ENCODE results near the gene TSPEAR.
"Not testable (repeated sequence)": the region's sequence is repeated elsewhere in the genome, so short reads cannot be mapped to it uniquely, and the experiment has no call there.

TSPEAR gene

GRCh38 chr21:44650973-44651675 lies 60.2 kb downstream of the TSPEAR start:
- no peak for DNase-seq (ENCODE audit: low read depth in 2 of 2)

- no peak for DNase-seq (ENCODE audit: low read depth in 2 of 2)
Observed at GRCh38 chr21:44650265-44650972, 61.0 kb downstream of the TSPEAR start.

GRCh38 chr21:44649521-44650100 lies 61.8 kb downstream of the TSPEAR start:
- no peak for DNase-seq (ENCODE audit: low read depth in 2 of 2)

- no peak for DNase-seq (ENCODE audit: low read depth in 2 of 2)
Observed at GRCh38 chr21:44648557-44649311, 62.6 kb downstream of the TSPEAR start.

- DNase-seq (ENCODE audit: low read depth in 2 of 2), result no peak
Observed at GRCh38 chr21:44647222-44647552, 64.2 kb downstream of the TSPEAR start.

GRCh38 chr21:44646366-44647221 lies 64.8 kb downstream of the TSPEAR start, which contains the start of gene KRTAP10-11:
Gene KRTAP10-11 (plus strand): TSS chr21:44646414. CDS start chr21:44646459, 45 bp downstream.
- DNase-seq (ENCODE audit: low read depth in 2 of 2), result not testable (repeated sequence)

- no peak for DNase-seq (ENCODE audit: low read depth in 2 of 2)
Observed at GRCh38 chr21:44644878-44645277, 66.5 kb downstream of the TSPEAR start.

GRCh38 chr21:44643741-44644310 lies 67.5 kb downstream of the TSPEAR start:
- DNase-seq (ENCODE audit: low read depth in 2 of 2), result no peak

- no peak for DNase-seq (ENCODE audit: low read depth in 2 of 2)
Observed at GRCh38 chr21:44640761-44641160, 70.6 kb downstream of the TSPEAR start.

GRCh38 chr21:44639331-44639655 lies 72.1 kb downstream of the TSPEAR start:
- no peak for DNase-seq (ENCODE audit: low read depth in 2 of 2)

GRCh38 chr21:44638506-44639330 lies 72.7 kb downstream of the TSPEAR start:
- DNase-seq (ENCODE audit: low read depth in 2 of 2), result not testable (repeated sequence)

- DNase-seq (ENCODE audit: low read depth in 2 of 2), result not testable (repeated sequence)
Observed at GRCh38 chr21:44637851-44638348, 73.5 kb downstream of the TSPEAR start.

- DNase-seq (ENCODE audit: low read depth in 2 of 2), result no peak
Observed at GRCh38 chr21:44637018-44637850, 74.1 kb downstream of the TSPEAR start, which contains the start of gene KRTAP10-10. Gene KRTAP10-10 (plus strand): TSS chr21:44637356. CDS start chr21:44637418, 62 bp downstream.

GRCh38 chr21:44636209-44637017 lies 75.0 kb downstream of the TSPEAR start:
- no peak for DNase-seq (ENCODE audit: low read depth in 2 of 2)

- DNase-seq (ENCODE audit: low read depth in 2 of 2), result no peak
Observed at GRCh38 chr21:44632067-44632466, 79.3 kb downstream of the TSPEAR start.

GRCh38 chr21:44630440-44630839 lies 80.9 kb downstream of the TSPEAR start:
- no peak for DNase-seq (ENCODE audit: low read depth in 2 of 2)

- no peak for DNase-seq (ENCODE audit: low read depth in 2 of 2)
Observed at GRCh38 chr21:44628707-44629391, 82.5 kb downstream of the TSPEAR start.

All from stimulated activated CD4-positive, alpha-beta T cell treated with anti-CD3 and anti-CD28 coated beads, Interleukin-1b, Interleukin-23, amount 100 ng/mL, for 4 hours (primary cell).